Neutrophil (primary cell): ENCODE results near the gene CHMP4A.

ENCODE experiments used
- H3K27ac ChIP-seq: fragments of 200-600 bp; sonication (generic); 2 replicates; pipeline ENCODE4 v1.5.1; 2016; ENCODE audit warnings: mild to moderate bottlenecking, moderate library complexity
- H3K27me3 ChIP-seq: fragments of 200-600 bp; sonication (generic); 2 replicates; pipeline ENCODE4 v1.6.0; 2016; ENCODE audit warnings: mild to moderate bottlenecking
- H3K36me3 ChIP-seq: fragments of 200-600 bp; sonication (generic); 2 replicates; pipeline ENCODE4 v1.5.1; 2017
- H3K4me1 ChIP-seq, 2 experiments: fragments of 200-600 bp in 1 of 2; sonication (generic) in 1 of 2; 1 replicate in 1 of 2; 2 replicates in 1 of 2; pipeline versions ENCODE4 v1.5.1 to v1.6.1; 2013 to 2016; ENCODE audit warnings: low read depth in 1 of 2, low read length in 1 of 2, mild to moderate bottlenecking in 1 of 2, moderate library complexity in 1 of 2; ENCODE audit not compliant: control insufficient read depth in 1 of 2, insufficient read depth in 1 of 2
- H3K4me3 ChIP-seq, 2 experiments: fragments of 200-600 bp in 1 of 2; sonication (generic) in 1 of 2; 1 replicate in 1 of 2; 2 replicates in 1 of 2; pipeline ENCODE4 v1.5.1; 2013 to 2016; ENCODE audit warnings: low read depth in 1 of 2, low read length in 1 of 2, mild to moderate bottlenecking in 1 of 2, moderate library complexity in 1 of 2
- H3K9me3 ChIP-seq: fragments of 200-600 bp; sonication (generic); 2 replicates; pipeline ENCODE4 v1.5.1; 2016
- TF ChIP-seq, protein P1 (sequence below): fragments of 200-600 bp; sonication (generic); IDR thresholded peaks from 2 replicates; pipeline ENCODE4 v1.5.1; 2016; ENCODE audit warnings: antibody characterized with exemption

Gene CHMP4A

DNA sequence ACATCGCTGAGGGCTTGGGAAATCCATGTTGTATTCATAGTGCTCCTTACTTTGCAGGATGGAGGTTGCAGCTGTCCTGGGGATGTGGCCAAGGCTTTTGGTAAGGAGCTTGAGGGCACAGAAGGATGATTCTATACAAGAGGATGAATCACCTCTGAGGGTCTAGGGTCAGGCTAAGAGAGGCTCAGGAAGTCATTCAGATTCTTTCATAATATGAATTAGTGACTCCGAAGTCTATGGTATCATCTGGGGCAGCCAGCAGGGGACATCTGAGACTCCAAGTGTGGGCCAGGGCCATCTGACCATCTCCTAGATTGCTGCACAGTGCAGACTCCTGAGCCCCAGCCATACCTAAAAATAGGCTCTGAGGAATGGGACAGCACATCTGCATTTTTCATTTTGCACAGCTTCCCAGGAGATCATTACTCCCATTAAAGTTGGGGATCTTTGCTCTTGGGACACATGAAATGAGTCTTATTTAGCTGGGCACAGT lies 24.2 kb upstream of the CHMP4A start:
- Histone ChIP-seq H3K9me3 (no peaks in the 10 kb centered on the region), H3K27me3 (no peaks in the 10 kb centered on the region), H3K4me3 (no peak overlapping the region), H3K36me3 (peaks cover 73% of the 10 kb centered on the region), H3K4me1 (peaks cover 60 to 65% of the 10 kb centered on the region in 2 experiments), H3K27ac (peak overlapping the region; percentile 100)
- TF ChIP-seq, protein P1, sequence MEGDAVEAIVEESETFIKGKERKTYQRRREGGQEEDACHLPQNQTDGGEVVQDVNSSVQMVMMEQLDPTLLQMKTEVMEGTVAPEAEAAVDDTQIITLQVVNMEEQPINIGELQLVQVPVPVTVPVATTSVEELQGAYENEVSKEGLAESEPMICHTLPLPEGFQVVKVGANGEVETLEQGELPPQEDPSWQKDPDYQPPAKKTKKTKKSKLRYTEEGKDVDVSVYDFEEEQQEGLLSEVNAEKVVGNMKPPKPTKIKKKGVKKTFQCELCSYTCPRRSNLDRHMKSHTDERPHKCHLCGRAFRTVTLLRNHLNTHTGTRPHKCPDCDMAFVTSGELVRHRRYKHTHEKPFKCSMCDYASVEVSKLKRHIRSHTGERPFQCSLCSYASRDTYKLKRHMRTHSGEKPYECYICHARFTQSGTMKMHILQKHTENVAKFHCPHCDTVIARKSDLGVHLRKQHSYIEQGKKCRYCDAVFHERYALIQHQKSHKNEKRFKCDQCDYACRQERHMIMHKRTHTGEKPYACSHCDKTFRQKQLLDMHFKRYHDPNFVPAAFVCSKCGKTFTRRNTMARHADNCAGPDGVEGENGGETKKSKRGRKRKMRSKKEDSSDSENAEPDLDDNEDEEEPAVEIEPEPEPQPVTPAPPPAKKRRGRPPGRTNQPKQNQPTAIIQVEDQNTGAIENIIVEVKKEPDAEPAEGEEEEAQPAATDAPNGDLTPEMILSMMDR, result no peak

DNA sequence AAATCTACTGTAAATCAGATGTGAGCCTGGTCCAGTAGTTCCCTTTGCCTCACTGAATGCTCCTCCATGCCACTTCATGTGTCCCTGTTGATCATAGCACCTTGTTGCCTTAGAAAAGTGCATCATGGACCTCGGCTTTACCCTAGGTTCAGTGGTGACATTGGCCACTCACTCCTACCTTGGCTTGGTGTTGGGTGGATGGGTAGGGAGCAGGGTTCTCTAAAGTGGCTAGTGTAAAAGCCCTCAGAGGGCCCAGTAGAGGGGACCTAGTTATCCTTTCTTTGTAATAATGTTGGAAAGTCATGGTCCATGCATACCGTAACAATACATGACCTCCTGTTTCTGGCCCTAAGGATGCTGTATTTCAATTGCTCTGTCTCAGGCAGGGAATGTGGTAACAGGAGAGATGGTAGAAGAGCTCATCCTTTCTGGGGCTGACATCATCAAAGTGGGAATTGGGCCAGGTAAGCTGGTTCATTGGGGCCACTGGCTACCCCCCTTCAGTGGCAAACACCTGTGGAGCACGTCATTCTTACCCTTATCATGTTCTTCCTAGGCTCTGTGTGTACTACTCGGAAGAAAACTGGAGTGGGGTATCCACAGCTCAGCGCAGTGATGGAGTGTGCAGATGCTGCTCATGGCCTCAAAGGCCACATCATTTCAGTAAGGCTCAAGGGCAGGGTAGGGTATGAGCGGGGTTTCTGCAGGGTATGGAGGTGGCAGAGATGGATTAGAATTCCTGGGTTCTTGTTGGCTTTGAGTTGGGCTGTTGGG lies 23.6 kb upstream of the CHMP4A start:
- peaks cover 60 to 66% of the 10 kb centered on the region in 2 experiments for H3K4me1 ChIP-seq
- H3K36me3 ChIP-seq, result peaks cover 73% of the 10 kb centered on the region
- H3K9me3 ChIP-seq, result no peaks in the 10 kb centered on the region
- H3K27ac ChIP-seq, result peak overlapping the region; percentile 41
- TF ChIP-seq, protein P1, result no peak
- H3K27me3 ChIP-seq, result no peaks in the 10 kb centered on the region
- no peak overlapping the region for H3K4me3 ChIP-seq

DNA sequence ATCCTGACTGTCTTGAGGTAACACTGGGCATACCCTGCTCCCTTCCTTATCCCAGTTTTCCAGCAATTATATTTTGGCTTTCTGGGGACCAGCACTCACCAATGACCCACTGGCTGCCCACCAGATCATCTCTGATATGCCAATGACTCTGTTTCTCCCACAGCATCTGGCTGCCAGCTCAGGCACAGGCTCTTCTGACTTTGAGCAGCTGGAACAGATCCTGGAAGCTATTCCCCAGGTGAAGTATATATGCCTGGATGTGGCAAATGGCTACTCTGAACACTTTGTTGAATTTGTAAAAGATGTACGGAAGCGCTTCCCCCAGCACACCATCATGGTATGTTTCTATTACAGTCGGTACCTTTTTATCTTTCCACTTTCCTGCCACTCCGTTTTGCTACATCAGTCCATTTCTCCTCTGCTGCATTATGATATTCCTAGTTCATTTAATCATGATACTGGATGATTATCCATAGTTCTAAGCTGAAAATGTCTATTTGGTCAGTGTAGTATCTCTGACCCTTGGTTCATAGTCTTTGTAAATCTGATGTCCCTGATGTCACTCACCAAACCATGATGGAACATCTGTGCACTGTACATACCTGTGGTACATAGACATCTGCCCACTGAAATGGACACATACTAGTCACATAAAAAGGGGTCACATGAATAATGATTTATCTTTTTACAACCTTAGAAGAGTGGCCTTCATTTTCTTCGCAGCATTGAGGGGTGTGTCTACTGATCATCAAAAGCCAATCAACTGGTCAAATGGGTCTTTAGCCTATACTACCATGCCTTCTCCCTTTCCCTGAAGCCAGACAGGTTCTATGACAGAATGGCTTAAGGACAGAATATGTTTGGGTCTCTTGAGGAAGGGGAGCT lies 22.8 kb upstream of the CHMP4A start:
- Histone ChIP-seq H3K27ac (peak overlapping the region; percentile 41), H3K4me1 (peaks cover 60 to 66% of the 10 kb centered on the region in 2 experiments), H3K4me3 (no peak overlapping the region), H3K36me3 (peaks cover 71% of the 10 kb centered on the region), H3K9me3 (no peaks in the 10 kb centered on the region), H3K27me3 (no peaks in the 10 kb centered on the region)
- TF ChIP-seq, protein P1, result no peak

DNA sequence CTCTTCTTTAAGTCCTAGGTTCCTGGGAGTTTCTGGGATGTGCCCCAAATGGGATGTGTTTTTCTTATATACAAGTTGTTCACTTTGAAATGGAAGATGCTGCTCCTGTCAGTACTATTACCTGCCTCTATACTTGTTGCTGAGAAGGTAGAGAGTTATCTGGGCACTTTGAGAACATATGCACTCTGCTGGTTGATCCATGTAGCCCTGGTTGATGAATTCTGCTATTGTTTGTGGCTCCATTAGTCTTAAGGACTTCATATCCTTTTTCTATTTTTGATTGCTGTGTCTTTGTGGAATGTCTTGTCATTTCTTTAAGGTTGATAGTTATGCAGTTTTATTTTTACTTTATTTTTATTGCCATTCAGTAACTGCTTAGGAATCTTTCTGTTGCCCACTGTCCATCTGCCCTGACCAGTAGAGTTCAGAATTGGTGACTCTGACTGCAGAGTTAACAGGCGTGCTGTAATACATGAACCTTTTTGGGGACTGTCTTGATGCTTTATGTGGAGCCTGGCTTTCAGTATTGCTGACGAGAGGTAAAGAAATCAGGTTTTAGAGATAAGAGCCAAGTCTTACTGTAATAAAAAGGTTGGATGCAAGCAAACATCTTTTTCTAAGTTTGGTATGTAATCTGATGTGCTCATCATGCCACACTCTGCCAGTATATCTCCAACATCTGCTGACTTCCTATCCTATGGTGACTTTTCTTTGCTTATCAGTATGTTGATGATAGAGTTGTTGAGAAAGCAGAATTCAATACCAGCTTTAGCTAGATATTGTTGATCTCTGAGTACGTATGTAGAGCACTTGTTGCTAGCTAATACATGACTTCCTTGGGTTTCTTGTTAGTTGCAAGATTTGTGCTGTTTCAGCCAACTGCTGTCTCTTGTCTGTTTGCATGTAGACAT lies 21.1 kb upstream of the CHMP4A start:
- H3K27ac ChIP-seq, result peak overlapping the region; percentile 98
- H3K9me3 ChIP-seq, result no peaks in the 10 kb centered on the region
- H3K27me3 ChIP-seq, result no peaks in the 10 kb centered on the region
- peak overlapping the region in 1 of 2 experiments; percentile 91 for H3K4me3 ChIP-seq
- H3K4me1 ChIP-seq, result peaks cover 46 to 51% of the 10 kb centered on the region in 2 experiments
- TF ChIP-seq, protein P1, result no peak
- peaks cover 54% of the 10 kb centered on the region for H3K36me3 ChIP-seq

DNA sequence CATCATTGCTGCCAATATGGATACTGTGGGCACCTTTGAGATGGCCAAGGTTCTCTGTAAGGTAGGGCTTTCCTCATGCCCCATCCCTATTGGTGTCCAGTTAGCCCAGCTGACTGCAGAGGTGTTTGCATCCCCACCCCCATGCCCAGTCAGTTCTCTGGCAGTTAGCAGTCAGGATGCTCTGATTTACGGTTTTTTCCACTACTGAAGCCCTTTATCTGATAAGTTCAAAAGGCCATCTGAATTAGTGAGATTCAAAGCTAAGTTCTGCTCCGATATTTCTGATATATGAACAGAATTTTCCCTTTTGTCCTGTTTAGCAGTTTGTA lies 20.2 kb upstream of the CHMP4A start:
- Histone ChIP-seq H3K27ac (peak overlapping the region; percentile 98), H3K36me3 (peaks cover 45% of the 10 kb centered on the region)
- TF ChIP-seq, protein P1, result no peak

More for the DNA sequence above, 20.2 kb upstream of the CHMP4A start:
- no peaks in the 10 kb centered on the region for H3K9me3 ChIP-seq
- peaks cover 38 to 43% of the 10 kb centered on the region in 2 experiments for H3K4me1 ChIP-seq
- no peaks in the 10 kb centered on the region for H3K27me3 ChIP-seq
- H3K4me3 ChIP-seq, result peak overlapping the region; percentile 74 to 91
